PC-9 (cell line): ENCODE measurements around the gene RAB28. TPM values are rescaled to one million over a fixed set of nuclear protein-coding genes. Genes with fewer than 3 reads are reported as not detected.

Experiments used
- BruUV-seq: library from RNA; stranded (reverse); fragments of 400-500 nt; replicated peaks from 2 replicates; lab custom pipeline; 2021; lab: Mats Ljungman, UMichigan
- CTCF ChIA-PET: fragments of 300-600 bp; sonication (Branson Sonifier 250); formaldehyde crosslinking; loops from one replicate; lab custom pipeline; 2022; ENCODE audit warnings: antibody characterized with exemption; lab: Charles Lee
- POLR2A ChIA-PET: fragments of 300-600 bp; sonication (Branson Sonifier 250); formaldehyde crosslinking; loops from one replicate; lab custom pipeline; 2022; ENCODE audit warnings: antibody characterized with exemption; ENCODE audit not compliant: unreplicated experiment; lab: Charles Lee
- DNase-seq, 2 experiments: peaks; one replicate each; pipeline versions ENCODE4 v3.0.0 to v3.0.0-alpha.2; 2015 to 2022; ENCODE audit warnings: mixed read lengths in 1 of 2
- H2AFZ ChIP-seq: fragments of 200-600 bp; sonication (generic); 2 replicates; pipeline ENCODE4 v1.8.1; 2017; ENCODE audit warnings: antibody characterized with exemption
- H3F3A ChIP-seq: fragments of 200-600 bp; sonication (generic); 2 replicates; pipeline ENCODE4 v1.8.1; 2017; ENCODE audit warnings: antibody characterized with exemption, mild to moderate bottlenecking, low read depth; ENCODE audit not compliant: insufficient read depth
- H3K27ac ChIP-seq: fragments of 200-600 bp; sonication (generic); 2 replicates; pipeline ENCODE4 v1.6.1; 2016; ENCODE audit warnings: mixed run types
- H3K27me3 ChIP-seq: fragments of 200-600 bp; sonication (generic); 2 replicates; pipeline ENCODE4 v1.6.1; 2016; ENCODE audit warnings: low read depth, mixed run types; ENCODE audit not compliant: insufficient read depth
- H3K36me3 ChIP-seq: fragments of 200-600 bp; sonication (generic); 2 replicates; pipeline ENCODE4 v1.6.1; 2016; ENCODE audit warnings: low read depth, mixed run types
- H3K4me1 ChIP-seq: fragments of 200-600 bp; sonication (generic); replicated peaks from 2 replicates; pipeline ENCODE4 v1.6.1; 2016; ENCODE audit warnings: mixed run types; ENCODE audit not compliant: insufficient read depth
- H3K4me2 ChIP-seq: fragments of 200-600 bp; sonication (generic); 2 replicates; pipeline ENCODE4 v1.6.1; 2017; ENCODE audit warnings: mixed run types
- H3K4me3 ChIP-seq: fragments of 200-600 bp; sonication (generic); 2 replicates; pipeline ENCODE4 v1.6.1; 2016; ENCODE audit warnings: mixed run types
- H3K79me2 ChIP-seq: fragments of 200-600 bp; sonication (generic); 2 replicates; pipeline ENCODE4 v1.6.1; 2017; ENCODE audit warnings: low read depth, mixed run types
- H3K9me2 ChIP-seq: fragments of 200-600 bp; sonication (generic); 2 replicates; pipeline ENCODE4 v1.8.1; 2017; ENCODE audit warnings: mild to moderate bottlenecking; ENCODE audit not compliant: insufficient read depth
- H3K9me3 ChIP-seq: fragments of 200-600 bp; sonication (generic); 2 replicates; pipeline ENCODE4 v1.8.1; 2016; ENCODE audit warnings: low read depth; ENCODE audit not compliant: insufficient read depth
- H4K20me1 ChIP-seq: fragments of 200-600 bp; sonication (generic); 2 replicates; pipeline ENCODE4 v1.8.1; 2017; ENCODE audit not compliant: insufficient read depth
- EZH2 ChIP-seq: fragments of 200-600 bp; sonication (generic); IDR thresholded peaks from 2 replicates; pipeline ENCODE4 v1.8.0; 2017; ENCODE audit warnings: antibody characterized with exemption, low read depth
- intact Hi-C: fragments of 100-400 bp; cut with micrococcal nuclease; formaldehyde crosslinking; loops from one replicate; pipeline ENCODE4 v1.10.0; 2022; ENCODE audit not compliant: unreplicated experiment
- total RNA-seq: library from RNA; stranded (reverse); gene quantifications from 2 replicates; pipeline ENCODE4 v1.2.3, GENCODE V29; 2021
- TF ChIP-seq, protein P1 (sequence below): fragments of 200-600 bp; sonication (generic); conservative IDR thresholded peaks from 2 replicates; pipeline ENCODE4 v1.6.1; 2017; ENCODE audit warnings: mixed run types, antibody characterized with exemption, mild to moderate bottlenecking, moderate library complexity

Gene RAB28
- total RNA-seq, 1 experiment from 2014 or later, result 17.5 TPM

DNA sequence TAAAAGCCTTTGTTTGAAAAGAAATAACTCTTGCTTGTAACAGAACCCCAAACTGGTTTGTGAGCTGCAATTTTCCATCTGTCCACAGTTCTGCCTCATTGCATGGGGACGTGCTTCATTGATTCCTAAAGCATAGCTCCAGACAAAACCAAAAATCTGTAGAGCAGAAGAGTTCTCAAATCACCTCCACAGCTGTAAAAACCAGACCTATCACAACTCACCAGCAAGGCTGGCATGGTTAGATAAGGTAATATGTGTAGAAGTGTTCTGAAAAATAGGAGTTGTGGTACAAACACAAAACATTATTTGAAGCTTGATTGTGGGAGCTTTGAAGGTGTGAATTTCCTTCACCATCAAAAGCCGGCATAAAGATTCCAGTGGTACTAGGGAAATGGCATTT is 12.5 kb upstream of the RAB28 start:
- BruUV-seq, result no TSS peak
- no peaks in the 10 kb centered on the region for H3F3A ChIP-seq
- H3K4me3 ChIP-seq, result no peak overlapping the region
- H3K9me3 ChIP-seq, result no peaks in the 10 kb centered on the region
- TF ChIP-seq, protein P1, sequence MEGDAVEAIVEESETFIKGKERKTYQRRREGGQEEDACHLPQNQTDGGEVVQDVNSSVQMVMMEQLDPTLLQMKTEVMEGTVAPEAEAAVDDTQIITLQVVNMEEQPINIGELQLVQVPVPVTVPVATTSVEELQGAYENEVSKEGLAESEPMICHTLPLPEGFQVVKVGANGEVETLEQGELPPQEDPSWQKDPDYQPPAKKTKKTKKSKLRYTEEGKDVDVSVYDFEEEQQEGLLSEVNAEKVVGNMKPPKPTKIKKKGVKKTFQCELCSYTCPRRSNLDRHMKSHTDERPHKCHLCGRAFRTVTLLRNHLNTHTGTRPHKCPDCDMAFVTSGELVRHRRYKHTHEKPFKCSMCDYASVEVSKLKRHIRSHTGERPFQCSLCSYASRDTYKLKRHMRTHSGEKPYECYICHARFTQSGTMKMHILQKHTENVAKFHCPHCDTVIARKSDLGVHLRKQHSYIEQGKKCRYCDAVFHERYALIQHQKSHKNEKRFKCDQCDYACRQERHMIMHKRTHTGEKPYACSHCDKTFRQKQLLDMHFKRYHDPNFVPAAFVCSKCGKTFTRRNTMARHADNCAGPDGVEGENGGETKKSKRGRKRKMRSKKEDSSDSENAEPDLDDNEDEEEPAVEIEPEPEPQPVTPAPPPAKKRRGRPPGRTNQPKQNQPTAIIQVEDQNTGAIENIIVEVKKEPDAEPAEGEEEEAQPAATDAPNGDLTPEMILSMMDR, result no peak
- no peak for TF ChIP-seq EZH2
- H3K4me1 ChIP-seq, result no peaks in the 10 kb centered on the region
- H3K36me3 ChIP-seq, result no peaks in the 10 kb centered on the region
- no peak for DNase-seq
- no peaks in the 10 kb centered on the region for H4K20me1 ChIP-seq
- no peak overlapping the region for H2AFZ ChIP-seq
- H3K79me2 ChIP-seq, result no peaks in the 10 kb centered on the region
- no peak overlapping the region for H3K4me2 ChIP-seq
- ChIA-PET CTCF (no interaction called here), POLR2A (no interaction called here)
- no peaks in the 10 kb centered on the region for H3K27me3 ChIP-seq
- intact Hi-C loops, result no loop called here
- H3K9me2 ChIP-seq, result no peaks in the 10 kb centered on the region
- no peak overlapping the region for H3K27ac ChIP-seq

DNA sequence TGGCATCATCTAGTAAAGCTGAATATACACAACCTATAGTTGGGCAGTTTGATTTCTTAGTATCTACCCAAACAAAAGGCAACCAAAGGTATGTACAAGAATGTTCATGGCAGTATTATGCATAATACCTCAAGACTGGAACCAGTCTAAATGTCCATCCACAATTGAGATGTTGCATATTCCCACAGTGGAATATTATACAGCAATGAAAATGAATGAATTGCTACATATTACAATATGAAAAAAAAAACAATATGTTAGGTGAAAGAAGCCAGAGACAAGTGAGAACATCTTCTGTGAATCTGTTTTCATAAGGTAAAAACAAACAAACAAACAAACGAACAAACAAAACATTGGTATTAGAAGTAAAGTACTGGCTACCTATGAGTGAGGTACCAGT is 11.6 kb upstream of the RAB28 start:
- no peaks in the 10 kb centered on the region for H3K9me3 ChIP-seq
- no peaks in the 10 kb centered on the region for H3K4me1 ChIP-seq
- no peaks in the 10 kb centered on the region for H3K27me3 ChIP-seq
- H3K9me2 ChIP-seq, result no peaks in the 10 kb centered on the region
- no peak overlapping the region for H3K4me3 ChIP-seq
- no peaks in the 10 kb centered on the region for H3F3A ChIP-seq
- no peak for DNase-seq
- intact Hi-C loops, result no loop called here
- no peaks in the 10 kb centered on the region for H3K36me3 ChIP-seq
- H3K4me2 ChIP-seq, result no peak overlapping the region
- no peak for TF ChIP-seq EZH2
- TF ChIP-seq, protein P1, result no peak
- no peaks in the 10 kb centered on the region for H4K20me1 ChIP-seq
- BruUV-seq, result no TSS peak
- H2AFZ ChIP-seq, result no peak overlapping the region
- ChIA-PET POLR2A (no interaction called here), CTCF (no interaction called here)
- H3K79me2 ChIP-seq, result no peaks in the 10 kb centered on the region
- H3K27ac ChIP-seq, result no peak overlapping the region

DNA sequence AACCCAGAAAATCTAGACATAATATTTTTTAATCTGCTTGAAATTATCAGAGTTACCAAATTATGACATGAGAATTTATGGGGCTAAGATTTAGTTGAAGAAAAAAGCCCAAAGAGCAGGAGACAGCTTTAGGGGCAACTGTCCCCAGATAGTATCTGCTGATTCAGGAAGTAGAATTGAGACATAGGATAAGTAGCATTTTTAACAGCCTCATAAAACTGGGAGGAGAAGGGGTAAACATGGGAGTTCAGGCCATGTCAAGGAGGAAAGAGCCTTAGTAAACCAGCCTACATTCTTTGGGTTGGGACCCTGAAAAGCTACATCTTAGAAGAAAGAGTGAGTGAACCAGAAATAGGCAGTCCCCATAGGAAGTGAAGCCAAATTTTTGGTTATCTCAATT is 9.7 kb upstream of the RAB28 start:
- Histone ChIP-seq H3K9me3 (no peaks in the 10 kb centered on the region), H3K36me3 (no peaks in the 10 kb centered on the region), H3K9me2 (no peaks in the 10 kb centered on the region), H3K27ac (no peak overlapping the region), H3K79me2 (no peaks in the 10 kb centered on the region), H3K4me2 (no peak overlapping the region), H3K4me3 (no peak overlapping the region), H2AFZ (no peak overlapping the region), H4K20me1 (no peaks in the 10 kb centered on the region), H3K4me1 (no peaks in the 10 kb centered on the region), H3F3A (no peaks in the 10 kb centered on the region), H3K27me3 (no peaks in the 10 kb centered on the region)
- DNase-seq, result no peak
- CTCF ChIA-PET, result no interaction called here
- no TSS peak for BruUV-seq
- POLR2A ChIA-PET, result no interaction called here
- intact Hi-C loops, result no loop called here
- no peak for TF ChIP-seq EZH2
- TF ChIP-seq, protein P1, result no peak
